ENCODE measurements around the gene KCNMA1.

GRCh38 chr10:77592510-77592909 is 45.1 kb downstream of the KCNMA1 start:
- no peak for TF ChIP-seq CTCF (IDR thresholded peaks at IDR 0.05)
- TF ChIP-seq POLR2A (IDR thresholded peaks at IDR 0.05) = no peak
